Measurements from ENCODE around the gene POLA2. TPM values are rescaled to one million over a fixed set of nuclear protein-coding genes. Genes with fewer than 3 reads are reported as not detected.
A peak's percentile ranks its signal among the peaks of the same experiment; 100 is the strongest.

The POLA2 gene
- total RNA-seq, 1 donor from 2014 or later, result 27.4 TPM

DNA sequence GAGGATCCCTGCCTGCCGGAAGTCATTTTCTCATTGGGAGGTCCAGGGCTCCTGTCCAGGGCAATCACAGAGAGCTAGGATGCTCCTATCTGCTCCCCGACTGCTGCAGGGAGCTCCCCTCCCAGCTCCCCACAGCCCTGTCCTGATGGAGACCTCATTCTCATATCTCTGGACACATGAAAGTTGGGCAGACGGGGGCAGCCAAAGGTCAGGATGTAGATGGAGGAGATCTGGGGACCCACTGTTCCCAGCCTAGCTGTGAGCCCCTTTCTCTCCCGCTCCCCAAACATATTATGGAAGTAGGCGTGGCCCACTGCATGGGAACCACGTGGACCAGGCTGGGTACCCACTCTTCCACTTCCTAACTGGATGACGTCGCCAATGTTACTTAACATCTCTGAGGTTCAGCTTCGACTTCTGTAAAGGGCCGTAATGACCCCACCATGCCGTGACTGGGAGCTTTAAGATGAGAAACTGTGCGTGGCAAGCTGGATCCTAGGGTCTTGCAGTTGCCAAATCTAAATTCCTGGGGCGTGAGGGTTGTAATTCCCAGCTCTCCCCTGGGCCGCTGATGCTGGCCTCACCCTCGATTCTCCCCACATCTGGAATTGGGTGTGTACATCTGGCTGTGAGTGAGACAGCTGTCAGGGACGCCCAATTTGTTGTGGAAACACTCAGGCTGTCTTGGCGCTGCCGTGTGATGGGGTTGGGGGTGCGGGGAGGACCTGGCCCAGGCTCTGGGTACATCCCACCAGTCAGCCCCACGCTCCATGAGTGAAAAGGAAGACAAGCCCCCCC, 54.7 kb downstream of the POLA2 start:
- H3K27ac Mint-ChIP-seq, result peak overlapping the region; percentile 71
- peaks cover 14% of the 10 kb centered on the region for H3K4me1 Mint-ChIP-seq (ENCODE audit: low read depth)
- peaks cover 1% of the 10 kb centered on the region for H3K36me3 Mint-ChIP-seq (ENCODE audit: insufficient read depth)
- no peaks in the 10 kb centered on the region for H3K9me3 Mint-ChIP-seq (ENCODE audit: low read depth)
- H3K27me3 Mint-ChIP-seq, result peaks cover 25% of the 10 kb centered on the region
- TF ChIP-seq, protein P1, sequence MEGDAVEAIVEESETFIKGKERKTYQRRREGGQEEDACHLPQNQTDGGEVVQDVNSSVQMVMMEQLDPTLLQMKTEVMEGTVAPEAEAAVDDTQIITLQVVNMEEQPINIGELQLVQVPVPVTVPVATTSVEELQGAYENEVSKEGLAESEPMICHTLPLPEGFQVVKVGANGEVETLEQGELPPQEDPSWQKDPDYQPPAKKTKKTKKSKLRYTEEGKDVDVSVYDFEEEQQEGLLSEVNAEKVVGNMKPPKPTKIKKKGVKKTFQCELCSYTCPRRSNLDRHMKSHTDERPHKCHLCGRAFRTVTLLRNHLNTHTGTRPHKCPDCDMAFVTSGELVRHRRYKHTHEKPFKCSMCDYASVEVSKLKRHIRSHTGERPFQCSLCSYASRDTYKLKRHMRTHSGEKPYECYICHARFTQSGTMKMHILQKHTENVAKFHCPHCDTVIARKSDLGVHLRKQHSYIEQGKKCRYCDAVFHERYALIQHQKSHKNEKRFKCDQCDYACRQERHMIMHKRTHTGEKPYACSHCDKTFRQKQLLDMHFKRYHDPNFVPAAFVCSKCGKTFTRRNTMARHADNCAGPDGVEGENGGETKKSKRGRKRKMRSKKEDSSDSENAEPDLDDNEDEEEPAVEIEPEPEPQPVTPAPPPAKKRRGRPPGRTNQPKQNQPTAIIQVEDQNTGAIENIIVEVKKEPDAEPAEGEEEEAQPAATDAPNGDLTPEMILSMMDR (IDR thresholded peaks at IDR 0.05; ENCODE audit: unreplicated experiment), result no peak
- DNase-seq (ENCODE audit: low spot score, unreplicated experiment), result no peak
- peak overlapping the region; percentile 70 for H3K4me3 Mint-ChIP-seq (ENCODE audit: low read depth)

DNA sequence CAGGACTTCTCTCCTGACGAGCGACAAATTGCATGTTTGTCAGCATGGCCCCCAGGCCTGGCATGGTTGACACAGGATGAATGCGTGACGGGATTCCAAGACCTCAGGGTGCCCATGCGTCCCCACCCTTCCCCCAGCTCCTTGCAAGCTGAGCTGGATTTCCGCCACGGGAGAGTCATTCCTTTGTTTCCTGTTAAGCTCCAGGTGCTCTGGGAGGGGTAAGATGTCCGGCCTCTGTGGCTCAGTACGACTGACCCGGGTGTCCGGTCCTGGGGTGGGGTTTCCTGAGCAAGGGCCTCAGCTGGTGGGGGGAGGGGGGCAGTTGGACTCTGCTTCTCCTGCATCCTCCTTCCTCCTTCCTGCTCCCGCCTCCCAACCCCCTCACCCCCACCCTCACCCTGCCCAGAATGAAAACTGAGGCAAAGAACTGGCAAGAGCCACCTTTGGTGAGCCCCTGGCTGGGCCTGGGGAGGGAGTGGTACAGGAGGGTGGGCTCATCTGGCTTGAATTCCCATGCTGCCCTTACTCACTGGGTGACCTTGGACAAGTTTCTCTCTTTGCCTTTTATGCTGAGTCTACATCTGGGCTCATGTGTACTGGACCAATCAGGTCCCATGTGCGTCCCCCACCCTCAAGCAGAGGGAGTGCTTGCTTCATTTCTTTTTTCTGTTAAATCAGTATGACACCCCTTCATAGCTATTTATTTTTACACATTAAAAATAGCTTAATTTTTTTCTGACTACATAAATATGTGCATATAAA, 55.4 kb downstream of the POLA2 start:
- no peak for DNase-seq (ENCODE audit: low spot score, unreplicated experiment)
- Mint-ChIP-seq H3K36me3 (ENCODE audit: insufficient read depth) (peaks cover 2% of the 10 kb centered on the region), H3K9me3 (ENCODE audit: low read depth) (no peaks in the 10 kb centered on the region), H3K27me3 (peaks cover 22% of the 10 kb centered on the region), H3K4me3 (ENCODE audit: low read depth) (peak overlapping the region; percentile 70), H3K4me1 (ENCODE audit: low read depth) (peaks cover 14% of the 10 kb centered on the region), H3K27ac (no peak overlapping the region)
- TF ChIP-seq, protein P1 (IDR thresholded peaks at IDR 0.05; ENCODE audit: unreplicated experiment), result no peak

DNA sequence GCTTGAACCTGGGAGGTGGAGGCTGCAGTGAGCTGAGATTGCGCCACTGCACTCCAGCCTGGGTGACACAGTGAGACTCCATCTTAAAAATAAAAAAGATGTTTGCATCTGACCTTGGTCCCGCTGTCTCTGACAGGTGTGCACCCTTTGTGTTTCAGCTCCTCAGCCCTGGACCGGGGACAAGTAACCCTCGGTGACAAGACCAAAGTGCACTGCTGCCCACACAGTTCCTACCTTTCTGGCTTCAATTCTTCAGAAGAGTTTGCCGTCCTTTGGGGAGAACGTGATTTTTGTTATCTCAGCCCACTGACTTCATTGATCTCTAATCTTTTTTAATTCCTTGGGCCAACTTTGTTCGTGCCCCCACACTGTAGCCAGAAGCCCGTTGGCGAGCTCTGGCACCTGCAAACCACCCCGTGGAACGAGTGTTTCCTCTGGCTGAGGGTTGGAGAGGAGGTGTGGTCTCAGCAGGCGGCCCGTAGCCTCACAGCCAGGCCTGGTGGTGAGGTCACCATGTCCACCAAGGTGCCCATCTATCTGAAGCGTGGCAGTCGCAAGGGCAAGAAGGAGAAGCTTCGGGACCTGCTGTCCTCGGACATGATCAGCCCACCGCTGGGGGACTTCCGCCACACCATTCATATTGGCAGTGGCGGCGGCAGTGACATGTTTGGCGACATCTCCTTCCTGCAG, 58.8 kb downstream of the POLA2 start:
- Mint-ChIP-seq H3K9me3 (ENCODE audit: low read depth) (no peaks in the 10 kb centered on the region), H3K4me3 (ENCODE audit: low read depth) (no peak overlapping the region)

DNA sequence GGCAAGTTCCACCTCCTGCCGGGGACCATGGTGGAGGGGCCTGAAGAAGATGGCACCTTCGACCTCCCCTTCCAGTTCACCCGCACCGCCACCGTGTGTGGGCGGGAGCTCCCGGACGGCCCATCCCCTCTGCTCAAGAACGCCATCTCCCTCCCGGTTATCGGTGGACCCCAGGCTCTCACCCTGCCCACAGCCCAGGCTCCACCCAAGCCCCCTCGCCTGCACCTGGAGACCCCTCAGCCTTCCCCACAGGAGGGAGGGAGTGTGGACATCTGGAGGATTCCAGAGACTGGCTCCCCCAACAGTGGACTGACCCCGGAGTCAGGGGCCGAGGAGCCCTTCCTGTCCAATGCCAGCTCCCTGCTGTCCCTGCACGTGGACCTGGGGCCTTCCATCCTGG, 59.3 kb downstream of the POLA2 start:
- no peak overlapping the region for H3K27ac Mint-ChIP-seq
- no peak for DNase-seq (ENCODE audit: low spot score, unreplicated experiment)
- H3K4me1 Mint-ChIP-seq (ENCODE audit: low read depth), result peaks cover 10% of the 10 kb centered on the region
- no peaks in the 10 kb centered on the region for H3K9me3 Mint-ChIP-seq (ENCODE audit: low read depth)
- TF ChIP-seq, protein P1 (IDR thresholded peaks at IDR 0.05; ENCODE audit: unreplicated experiment), result no peak
- H3K36me3 Mint-ChIP-seq (ENCODE audit: insufficient read depth), result peaks cover 1% of the 10 kb centered on the region
- no peaks in the 10 kb centered on the region for H3K27me3 Mint-ChIP-seq
- H3K4me3 Mint-ChIP-seq (ENCODE audit: low read depth), result no peak overlapping the region

More for the DNA sequence above, 58.8 kb downstream of the POLA2 start:
- H3K36me3 Mint-ChIP-seq (ENCODE audit: insufficient read depth), result peaks cover 1% of the 10 kb centered on the region
- DNase-seq (ENCODE audit: low spot score, unreplicated experiment), result no peak
- H3K4me1 Mint-ChIP-seq (ENCODE audit: low read depth), result peaks cover 14% of the 10 kb centered on the region
- TF ChIP-seq, protein P1 (IDR thresholded peaks at IDR 0.05; ENCODE audit: unreplicated experiment), result no peak
- no peak overlapping the region for H3K27ac Mint-ChIP-seq
- H3K27me3 Mint-ChIP-seq, result peaks cover 3% of the 10 kb centered on the region

All from progenitor cell of endocrine pancreas (in vitro differentiated cells).